Measurements from ENCODE around the gene TUBG2. TPM values are rescaled to one million over a fixed set of nuclear protein-coding genes. Genes with fewer than 3 reads are reported as not detected.
"Not testable (repeated sequence)": the region's sequence is repeated elsewhere in the genome, so short reads cannot be mapped to it uniquely, and the experiment has no call there.

Gene TUBG2
- 13.8 TPM in 2 replicates for total RNA-seq

- H3K4me2 ChIP-seq (ENCODE audit: insufficient read depth, low read length): peak within 1 kb of the TSS; percentile 84
- H3K79me2 ChIP-seq (ENCODE audit: insufficient read depth, low read length): peaks cover 14% of the 10 kb centered on the region
- TF ChIP-seq CTCF (IDR thresholded peaks at IDR 0.05; ENCODE audit: extremely low read depth, low read depth, low read length): no peak
- H3K27me3 ChIP-seq (ENCODE audit: insufficient read depth, low read length): no peaks in the 10 kb centered on the region
- H3K4me1 ChIP-seq (ENCODE audit: insufficient read depth, low read length): peaks cover 18% of the 10 kb centered on the region
- H2AFZ ChIP-seq (ENCODE audit: low read length): peak within 1 kb of the TSS; percentile 85
- peak within 1 kb of the TSS; percentile 87 for H3K4me3 ChIP-seq (ENCODE audit: insufficient read depth, low read length)
- peaks cover 23% of the 10 kb centered on the region for H3K36me3 ChIP-seq (ENCODE audit: insufficient read depth, low read length)
- H3K27ac ChIP-seq (ENCODE audit: low read depth, low read length): peak within 1 kb of the TSS; percentile 70
- H3K9me3 ChIP-seq (ENCODE audit: low read depth, low read length): no peaks in the 10 kb centered on the region
- peaks cover under 1% of the 10 kb centered on the region for H4K20me1 ChIP-seq (ENCODE audit: insufficient read depth, low read length)
- peak; percentile 99 for DNase-seq (ENCODE audit: insufficient read length, low spot score, missing footprints)
These were observed at the start of gene TUBG2 for GRCh38 chr17:42659079-42659931. TSS of gene TUBG2 (plus strand) at chr17:42659284. CDS start at chr17:42659504, 220 bp downstream.

GRCh38 chr17:42609814-42610801 lies 49.0 kb upstream of the TUBG2 start:
- Histone ChIP-seq H2AFZ (ENCODE audit: low read length) (peak overlapping the region; percentile 89), H3K79me2 (ENCODE audit: insufficient read depth, low read length) (peaks cover 47% of the 10 kb centered on the region), H3K27ac (ENCODE audit: low read depth, low read length) (peak overlapping the region; percentile 79), H3K36me3 (ENCODE audit: insufficient read depth, low read length) (peaks cover 33% of the 10 kb centered on the region), H3K4me3 (ENCODE audit: insufficient read depth, low read length) (peak overlapping the region; percentile 94), H3K4me2 (ENCODE audit: insufficient read depth, low read length) (peak overlapping the region; percentile 87), H3K4me1 (ENCODE audit: insufficient read depth, low read length) (peaks cover 18% of the 10 kb centered on the region), H4K20me1 (ENCODE audit: insufficient read depth, low read length) (peaks cover 16% of the 10 kb centered on the region)
- H3K27me3 ChIP-seq (ENCODE audit: insufficient read depth, low read length); H3K9me3 ChIP-seq (ENCODE audit: low read depth, low read length): not testable (repeated sequence)
- peak; percentile 94 for DNase-seq (ENCODE audit: insufficient read length, low spot score, missing footprints)

- Histone ChIP-seq H3K27me3 (ENCODE audit: insufficient read depth, low read length) (no peaks in the 10 kb centered on the region), H3K36me3 (ENCODE audit: insufficient read depth, low read length) (peaks cover 42% of the 10 kb centered on the region), H3K4me3 (ENCODE audit: insufficient read depth, low read length) (no peak overlapping the region), H4K20me1 (ENCODE audit: insufficient read depth, low read length) (peaks cover 9% of the 10 kb centered on the region), H2AFZ (ENCODE audit: low read length) (no peak overlapping the region), H3K4me1 (ENCODE audit: insufficient read depth, low read length) (peaks cover 18% of the 10 kb centered on the region), H3K79me2 (ENCODE audit: insufficient read depth, low read length) (peaks cover 28% of the 10 kb centered on the region), H3K4me2 (ENCODE audit: insufficient read depth, low read length) (no peak overlapping the region), H3K27ac (ENCODE audit: low read depth, low read length) (no peak overlapping the region), H3K9me3 (ENCODE audit: low read depth, low read length) (no peaks in the 10 kb centered on the region)
- TF ChIP-seq CTCF (IDR thresholded peaks at IDR 0.05; ENCODE audit: extremely low read depth, low read depth, low read length): no peak
- peak; percentile 56 for DNase-seq (ENCODE audit: insufficient read length, low spot score, missing footprints)
These were observed 47.1 kb upstream of the TUBG2 start for GRCh38 chr17:42612013-42612412.

- Histone ChIP-seq H3K9me3 (ENCODE audit: low read depth, low read length) (no peaks in the 10 kb centered on the region), H3K4me1 (ENCODE audit: insufficient read depth, low read length) (peaks cover 4% of the 10 kb centered on the region), H3K36me3 (ENCODE audit: insufficient read depth, low read length) (peaks cover 42% of the 10 kb centered on the region), H4K20me1 (ENCODE audit: insufficient read depth, low read length) (no peaks in the 10 kb centered on the region), H3K4me2 (ENCODE audit: insufficient read depth, low read length) (no peak overlapping the region), H3K4me3 (ENCODE audit: insufficient read depth, low read length) (no peak overlapping the region), H3K27ac (ENCODE audit: low read depth, low read length) (no peak overlapping the region), H3K79me2 (ENCODE audit: insufficient read depth, low read length) (peaks cover 10% of the 10 kb centered on the region), H2AFZ (ENCODE audit: low read length) (no peak overlapping the region), H3K27me3 (ENCODE audit: insufficient read depth, low read length) (no peaks in the 10 kb centered on the region)
- peak; percentile 47 for DNase-seq (ENCODE audit: insufficient read length, low spot score, missing footprints)
- no peak for TF ChIP-seq CTCF (IDR thresholded peaks at IDR 0.05; ENCODE audit: extremely low read depth, low read depth, low read length)
These were observed 45.3 kb upstream of the TUBG2 start for GRCh38 chr17:42613699-42614295.

Measured in osteoblast (primary cell).